ENCODE measurements around the gene MRI1.

Gene MRI1

DNA sequence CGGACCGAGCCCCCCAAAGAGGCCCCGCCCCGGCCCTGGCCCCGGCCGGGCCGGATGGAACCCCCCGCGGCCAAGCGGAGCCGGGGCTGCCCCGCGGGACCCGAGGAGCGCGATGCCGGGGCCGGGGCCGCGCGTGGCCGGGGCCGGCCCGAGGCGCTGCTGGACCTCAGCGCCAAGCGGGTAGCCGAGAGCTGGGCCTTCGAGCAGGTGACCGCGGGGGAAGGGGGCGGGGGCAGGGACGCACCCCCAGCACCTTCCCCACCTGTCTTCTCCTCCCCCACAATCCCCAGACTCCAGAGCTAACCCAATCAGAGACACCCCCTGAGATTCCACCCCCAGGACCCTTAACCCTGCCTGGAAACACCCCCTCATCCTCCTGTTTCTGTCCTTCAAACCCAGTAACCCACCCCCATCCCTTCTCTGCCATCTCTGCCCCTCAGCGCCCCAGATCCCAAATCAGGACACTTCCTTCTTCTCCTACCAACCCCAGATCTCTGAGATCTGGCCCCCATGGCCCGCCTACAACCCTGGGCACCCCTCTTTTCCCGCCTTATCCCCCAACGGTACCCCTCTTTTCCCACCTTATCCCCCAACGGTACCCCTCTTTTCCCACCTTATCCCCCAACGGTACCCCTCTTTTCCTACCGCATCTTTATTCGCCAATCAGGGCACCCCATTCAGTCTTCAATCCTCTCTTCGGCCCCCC, 31.4 kb downstream of the MRI1 start:
- peak; percentile 5 to 18 for ATAC-seq

DNA sequence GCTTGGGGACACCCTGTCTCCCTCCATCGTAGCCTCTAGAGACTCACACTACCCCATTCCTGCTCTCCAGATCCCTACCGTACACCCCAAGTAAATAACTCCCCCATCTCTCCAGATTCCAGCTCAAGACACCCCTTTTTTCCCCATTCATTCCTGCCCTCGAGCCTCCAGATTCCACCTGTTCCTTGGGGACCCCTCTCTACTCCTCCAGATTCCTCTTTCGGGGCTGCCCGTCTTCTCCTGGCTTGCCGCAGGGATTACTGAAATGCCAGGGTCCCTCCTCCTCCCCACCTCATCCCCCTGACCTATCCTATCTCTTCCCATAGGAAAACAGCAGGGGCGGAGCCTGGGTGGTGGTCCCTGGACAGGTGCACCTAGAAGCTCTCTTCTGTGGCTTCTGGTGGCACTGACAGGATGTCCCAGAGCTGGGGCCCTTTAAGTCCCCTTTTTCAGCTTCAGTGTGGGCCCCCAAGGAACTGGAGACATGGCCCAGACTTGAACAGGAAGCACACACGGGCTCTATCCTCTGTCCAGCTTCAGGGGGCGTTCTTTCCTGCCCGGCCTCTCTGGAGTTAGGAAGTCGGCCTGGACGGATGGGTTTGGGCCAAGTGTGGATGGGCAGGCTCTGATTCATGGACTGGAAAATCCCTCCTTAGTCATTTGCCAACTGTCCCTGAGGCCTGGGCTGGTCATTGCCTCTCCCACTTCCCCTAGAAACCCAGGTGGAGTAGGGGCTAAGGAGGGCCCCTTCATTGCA, 32.2 kb downstream of the MRI1 start:
- no peak for ATAC-seq

DNA sequence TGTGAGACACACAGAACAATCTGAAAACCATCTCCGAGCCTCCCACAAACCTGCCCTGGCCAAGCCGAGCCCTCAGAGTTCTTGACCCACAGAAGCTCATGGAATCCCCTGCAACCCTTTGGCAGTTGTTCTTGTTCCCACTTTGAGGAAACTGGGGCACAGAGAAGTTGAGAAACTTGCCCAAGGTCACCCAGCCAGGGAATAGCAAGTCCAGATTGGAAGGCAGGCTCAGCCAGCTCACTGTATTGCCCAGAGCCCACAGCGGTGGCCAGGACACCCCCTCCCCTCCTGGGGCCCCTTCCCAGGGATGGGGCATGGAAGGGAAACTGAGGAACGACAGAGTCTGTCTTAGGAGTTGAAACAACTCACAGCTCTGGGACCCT, 32.7 kb downstream of the MRI1 start:
- no peak for ATAC-seq

DNA sequence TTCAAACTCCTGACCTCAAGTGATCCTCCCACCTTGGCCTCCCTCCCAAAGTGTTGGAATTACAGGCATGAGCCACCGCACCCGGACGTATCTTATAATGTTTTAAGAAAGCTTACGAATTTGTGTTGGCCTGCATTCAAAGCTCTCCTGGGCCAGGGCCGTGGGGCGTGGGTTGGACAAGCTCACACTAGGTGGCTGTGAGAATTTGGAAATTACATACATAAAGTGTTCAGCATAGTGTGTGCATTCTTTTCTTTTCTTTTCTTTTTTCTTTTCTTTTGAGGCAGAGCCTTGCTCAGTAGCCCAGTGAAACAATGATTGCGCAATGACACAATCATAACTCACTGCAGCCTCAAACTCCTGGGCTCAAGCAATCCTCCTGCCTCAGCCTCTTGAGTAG, 33.5 kb downstream of the MRI1 start:
- ATAC-seq, result no peak

DNA sequence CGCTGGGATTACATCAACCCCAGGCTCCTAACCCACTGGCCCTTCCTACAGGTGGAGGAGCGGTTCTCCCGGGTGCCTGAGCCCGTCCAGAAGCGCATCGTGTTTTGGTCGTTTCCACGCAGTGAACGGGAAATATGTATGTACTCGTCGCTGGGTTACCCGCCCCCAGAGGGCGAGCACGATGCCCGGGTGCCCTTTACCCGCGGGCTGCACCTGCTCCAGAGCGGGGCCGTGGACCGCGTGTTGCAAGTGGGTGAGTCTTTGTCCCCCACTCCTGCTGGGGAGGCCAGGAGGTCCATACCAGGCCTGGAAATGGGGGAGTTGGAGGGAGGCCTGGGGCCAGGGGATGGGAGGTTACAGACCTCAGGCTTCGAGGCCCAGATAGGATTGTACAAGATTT, 35.3 kb downstream of the MRI1 start:
- ATAC-seq, result no peak

DNA sequence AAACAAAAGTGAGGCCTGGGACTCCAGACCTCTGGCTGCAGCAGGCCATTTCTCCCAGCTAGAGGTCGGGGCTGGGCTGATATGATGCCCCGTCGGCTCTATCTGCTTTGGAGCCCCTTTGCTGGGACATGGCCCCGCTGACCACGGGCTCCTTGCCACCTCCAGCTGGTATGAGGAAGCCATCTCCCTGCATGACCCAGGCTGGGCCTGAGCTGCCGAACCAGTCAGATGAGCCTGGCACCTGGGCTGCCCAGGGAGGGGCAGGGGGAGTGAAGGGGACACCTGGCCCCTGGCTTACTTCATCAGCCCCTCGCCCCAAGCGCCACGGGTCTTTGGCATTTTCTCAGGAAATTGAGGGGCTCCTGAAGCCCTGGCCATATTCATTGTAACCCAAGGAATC, 38.7 kb downstream of the MRI1 start:
- no peak for ATAC-seq

DNA sequence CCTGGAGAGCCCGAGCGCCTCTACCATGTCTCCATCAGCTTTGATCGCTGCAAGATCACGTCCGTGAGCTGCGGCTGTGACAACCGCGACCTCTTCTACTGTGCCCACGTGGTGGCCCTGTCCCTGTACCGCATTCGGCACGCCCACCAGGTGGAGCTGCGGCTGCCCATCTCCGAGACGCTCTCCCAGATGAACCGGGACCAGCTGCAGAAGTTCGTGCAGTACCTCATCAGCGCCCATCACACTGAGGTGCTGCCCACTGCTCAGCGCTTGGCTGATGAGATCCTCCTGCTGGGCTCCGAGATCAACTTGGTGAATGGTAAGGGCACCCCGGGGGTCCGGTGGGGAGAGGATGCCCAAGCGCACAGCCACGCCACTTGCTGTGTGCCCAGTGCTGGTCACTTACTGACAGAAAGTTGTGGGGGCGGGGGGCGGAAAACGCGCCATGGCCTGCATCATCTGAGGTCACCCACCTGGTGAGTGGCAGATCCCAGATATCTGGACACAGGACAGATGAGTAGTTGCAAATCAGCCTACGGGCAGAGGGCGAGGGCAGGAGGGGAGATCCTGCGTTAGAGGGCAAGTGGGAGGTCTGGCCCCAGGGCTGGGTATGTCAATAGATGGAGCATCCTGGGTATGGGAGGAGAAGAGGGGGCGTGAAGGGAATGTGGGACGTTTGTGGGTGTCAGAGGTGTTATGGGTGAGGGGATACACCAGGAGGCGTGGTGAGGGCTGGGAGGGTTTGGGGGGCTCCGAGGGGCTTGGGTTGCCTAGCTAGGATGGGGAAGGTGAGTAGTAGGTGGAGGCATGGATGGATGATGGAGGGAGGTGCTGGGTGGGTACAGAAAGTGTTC, 40.7 kb downstream of the MRI1 start:
- ATAC-seq, result no peak

DNA sequence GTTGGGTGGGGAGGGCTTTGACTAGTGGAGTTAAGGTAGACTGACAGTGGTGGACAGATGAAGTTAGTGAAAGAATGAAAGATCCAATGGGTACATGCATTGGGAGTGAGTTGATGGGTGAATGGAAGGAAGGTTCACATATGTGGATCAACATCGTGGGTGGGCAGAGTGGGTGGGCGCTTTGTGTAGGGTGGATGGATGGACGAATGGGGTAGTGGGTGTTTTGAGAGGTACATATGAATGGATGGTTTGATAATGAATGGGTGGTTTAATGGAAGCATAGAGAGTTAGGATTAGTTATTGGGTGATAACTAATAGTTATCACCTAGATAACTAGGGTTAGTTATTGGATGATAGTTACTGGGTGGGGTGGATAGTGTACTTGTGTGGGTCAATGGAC, 42.4 kb downstream of the MRI1 start:
- ATAC-seq, result no peak

DNA sequence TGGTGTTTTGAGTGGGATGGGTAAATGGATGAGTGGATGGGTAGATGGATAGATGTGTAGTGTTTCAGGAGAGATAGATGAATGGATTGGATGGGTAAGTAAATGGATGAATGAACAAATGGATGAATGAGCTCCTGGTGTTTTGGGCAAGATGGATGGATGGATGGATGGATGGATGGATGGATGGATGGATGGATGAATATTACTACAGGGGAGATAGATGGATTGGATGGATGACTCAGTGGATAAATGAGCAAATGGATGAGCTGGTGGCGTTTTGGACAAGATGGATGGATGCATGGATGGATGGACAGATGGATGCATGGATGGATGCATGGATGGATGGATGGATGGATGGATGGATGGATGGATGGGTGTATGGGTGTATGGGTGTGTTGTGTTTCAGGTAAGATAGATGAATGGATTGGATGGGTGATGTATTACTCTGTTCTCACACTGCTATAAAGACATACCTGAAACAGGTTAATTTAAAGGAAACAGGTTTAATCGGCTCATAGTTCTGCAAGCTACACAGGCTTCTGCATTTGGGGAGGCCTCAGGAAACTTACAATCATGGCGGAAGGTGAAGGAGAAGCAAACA, 43.2 kb downstream of the MRI1 start:
- no peak for ATAC-seq

DNA sequence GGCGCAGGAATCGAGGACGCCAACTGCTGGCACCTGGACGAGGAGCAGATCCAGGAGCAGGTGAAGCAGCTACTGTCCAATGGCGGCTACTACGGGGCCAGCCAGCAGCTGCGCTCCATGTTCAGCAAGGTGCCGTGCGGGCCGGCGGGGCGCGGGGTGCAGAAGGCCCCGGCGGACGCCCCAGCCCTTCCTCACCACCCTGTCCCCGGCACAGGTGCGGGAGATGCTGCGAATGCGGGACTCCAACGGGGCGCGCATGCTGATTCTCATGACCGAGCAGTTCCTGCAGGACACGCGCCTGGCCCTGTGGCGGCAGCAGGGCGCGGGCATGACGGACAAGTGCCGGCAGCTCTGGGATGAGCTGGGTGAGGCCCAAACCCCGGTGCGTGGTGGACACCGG, 44.5 kb downstream of the MRI1 start:
- no peak for ATAC-seq

DNA sequence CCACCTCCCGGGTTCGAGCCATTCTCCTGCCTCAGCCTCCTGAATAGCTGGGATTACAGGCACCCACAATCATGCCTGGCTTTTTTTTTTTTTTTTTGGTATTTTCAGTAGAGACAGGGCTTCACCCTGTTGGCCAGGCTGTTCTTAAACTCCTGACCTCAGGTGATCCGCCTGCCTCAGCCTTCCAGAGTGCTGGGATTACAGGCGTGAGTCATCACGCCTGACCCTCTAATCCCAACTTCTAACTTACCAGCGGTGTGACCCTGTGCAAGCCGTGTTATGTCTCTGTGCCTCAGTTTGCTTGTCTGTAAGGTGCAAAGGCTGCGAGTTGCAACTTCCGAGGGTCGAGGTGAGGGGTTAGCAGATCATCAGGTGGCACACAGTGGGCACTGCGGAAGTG, 48.2 kb downstream of the MRI1 start:
- ATAC-seq, result no peak

DNA sequence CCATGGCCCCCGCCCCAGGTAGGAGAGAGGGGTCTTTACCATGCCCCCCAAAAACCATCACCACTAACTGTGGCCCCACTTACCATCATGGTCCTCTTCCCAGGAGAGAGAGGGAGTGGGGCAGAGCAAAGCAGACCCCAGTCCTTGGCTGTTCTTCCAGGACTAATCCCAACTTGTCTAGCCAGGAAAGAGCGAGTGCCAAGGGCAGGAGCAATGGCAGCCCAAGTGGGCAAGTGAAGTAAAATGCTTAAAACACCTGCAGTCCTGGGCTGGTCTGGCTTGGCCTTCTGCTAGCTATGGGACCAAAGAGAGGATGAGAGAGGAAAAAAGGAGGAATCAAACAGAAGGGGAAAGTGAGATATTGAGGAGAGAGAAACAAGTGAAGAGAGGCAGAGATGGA, 48.8 kb downstream of the MRI1 start:
- no peak for ATAC-seq

DNA sequence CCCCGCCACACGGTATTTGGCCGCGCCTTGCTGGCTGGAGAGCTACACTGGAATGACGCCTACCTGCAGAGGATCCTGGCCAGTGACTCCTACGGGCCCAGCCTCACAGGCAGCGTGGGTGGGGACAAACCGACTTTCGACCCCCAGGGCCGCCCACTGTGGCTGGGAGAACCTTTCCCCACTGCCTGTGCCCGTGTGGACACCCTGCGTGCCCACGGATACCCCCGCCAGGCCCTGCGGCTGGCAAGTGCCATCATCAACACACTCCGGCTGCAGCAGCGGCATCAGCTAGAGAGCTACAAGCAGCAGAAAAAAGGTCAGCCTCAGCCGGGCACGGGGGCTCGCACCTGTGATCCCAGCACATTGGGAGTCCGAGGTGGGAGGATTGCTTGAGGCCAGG, 50.2 kb downstream of the MRI1 start:
- no peak for ATAC-seq

DNA sequence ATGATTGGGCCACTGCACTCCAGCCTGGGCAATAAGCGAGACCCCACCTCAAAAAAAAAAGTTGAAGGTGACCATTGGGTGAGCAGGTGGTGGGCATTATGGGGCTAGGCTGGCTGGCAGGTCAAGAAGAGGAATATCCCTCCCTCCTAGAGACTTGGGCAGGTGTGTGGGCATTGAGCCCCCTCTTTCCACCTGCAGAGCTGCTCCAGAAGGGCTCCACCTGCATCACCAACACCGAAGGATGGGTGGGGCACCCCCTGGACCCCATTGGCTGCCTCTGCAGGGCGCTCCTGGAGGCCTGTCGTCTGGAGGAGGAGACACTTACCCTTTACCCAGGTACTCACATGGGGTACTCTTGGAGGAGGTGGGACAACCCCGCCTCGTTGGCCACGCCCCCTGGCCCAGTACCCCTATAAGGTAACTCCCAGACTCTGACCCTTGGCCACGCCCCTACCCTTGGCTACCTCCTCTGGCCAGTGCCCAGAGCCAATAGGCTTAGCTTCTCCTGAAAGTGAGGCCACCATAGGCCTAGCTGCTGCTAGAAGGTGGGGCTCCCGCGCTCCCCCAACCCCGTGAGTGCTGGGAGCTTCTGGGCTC, 52.8 kb downstream of the MRI1 start:
- ATAC-seq, result peak; percentile 30 to 53

DNA sequence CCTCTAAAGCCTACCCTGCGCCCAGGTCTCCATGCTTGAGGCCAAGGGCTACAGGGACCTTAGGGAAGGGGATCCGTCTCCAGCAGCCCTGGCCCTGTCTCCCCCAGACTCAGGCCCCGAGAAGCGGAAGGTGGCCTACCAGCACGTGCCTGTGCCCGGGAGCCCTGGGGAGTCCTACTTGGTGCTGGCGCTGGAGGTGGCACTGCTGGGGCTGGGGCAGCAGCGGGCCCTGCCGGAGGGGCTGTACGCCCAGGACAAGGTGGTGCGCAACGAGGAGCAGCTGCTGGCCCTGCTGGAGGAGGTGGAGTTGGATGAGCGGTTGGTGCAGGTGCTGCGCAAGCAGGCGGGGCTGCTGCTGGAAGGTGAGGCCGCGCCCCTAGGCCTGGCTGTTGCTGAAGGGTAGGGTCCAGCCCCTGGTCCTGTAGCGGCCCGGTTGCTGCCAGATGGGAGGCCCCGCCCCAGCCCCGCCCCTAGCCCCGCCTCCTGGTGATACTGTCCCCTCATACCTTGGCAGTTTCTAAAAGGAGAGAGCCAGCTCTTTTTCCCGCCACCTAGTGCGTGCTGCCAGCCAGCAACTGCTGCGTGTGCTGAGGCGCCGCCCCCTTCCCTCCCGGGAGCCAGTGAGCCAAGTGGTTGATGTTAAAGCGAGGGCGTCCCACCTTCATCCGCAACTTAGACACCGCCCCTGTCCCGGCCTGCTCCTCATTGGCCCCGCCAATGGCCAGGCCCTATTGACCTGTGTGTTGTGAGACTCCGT, 53.5 kb downstream of the MRI1 start:
- ATAC-seq, result peak in 1 of 2 donors; percentile 62

DNA sequence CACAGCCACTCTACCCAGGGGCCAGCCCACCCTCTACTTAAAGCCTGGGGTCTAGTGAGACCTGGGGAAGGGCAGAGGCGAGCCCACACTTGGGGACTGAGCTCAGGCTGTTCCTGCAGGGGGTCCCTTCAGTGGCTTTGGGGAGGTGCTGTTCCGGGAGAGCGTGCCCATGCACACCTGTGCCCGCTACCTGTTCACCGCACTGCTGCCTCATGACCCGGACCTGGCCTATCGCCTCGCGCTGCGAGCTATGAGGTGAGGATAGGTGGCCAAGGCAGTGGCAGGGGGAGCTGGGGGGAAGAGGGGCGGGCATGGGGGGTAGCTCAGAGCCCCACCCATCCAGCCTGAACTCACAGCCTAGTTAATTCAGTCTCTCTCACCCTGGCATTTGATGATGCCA, 54.9 kb downstream of the MRI1 start:
- no peak for ATAC-seq

DNA sequence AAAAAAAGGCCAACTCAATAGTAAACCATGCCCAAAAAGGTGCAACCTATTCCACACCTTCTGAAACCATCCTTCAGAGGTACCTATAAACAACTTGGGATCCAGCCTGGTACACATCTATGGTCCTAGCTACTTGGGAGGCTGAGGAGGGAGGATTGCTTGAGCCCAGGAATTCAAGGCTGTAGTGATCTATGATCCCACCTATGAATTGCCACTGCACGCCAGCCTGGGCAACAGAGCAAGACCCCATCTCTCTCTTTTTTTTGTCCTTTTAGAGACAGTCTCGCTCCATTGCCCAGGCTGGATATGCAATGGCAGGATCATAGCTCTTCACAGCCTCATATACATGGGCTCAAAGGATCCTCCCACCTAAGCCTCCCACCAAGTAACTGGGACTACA, 57.0 kb downstream of the MRI1 start:
- ATAC-seq, result no peak

DNA sequence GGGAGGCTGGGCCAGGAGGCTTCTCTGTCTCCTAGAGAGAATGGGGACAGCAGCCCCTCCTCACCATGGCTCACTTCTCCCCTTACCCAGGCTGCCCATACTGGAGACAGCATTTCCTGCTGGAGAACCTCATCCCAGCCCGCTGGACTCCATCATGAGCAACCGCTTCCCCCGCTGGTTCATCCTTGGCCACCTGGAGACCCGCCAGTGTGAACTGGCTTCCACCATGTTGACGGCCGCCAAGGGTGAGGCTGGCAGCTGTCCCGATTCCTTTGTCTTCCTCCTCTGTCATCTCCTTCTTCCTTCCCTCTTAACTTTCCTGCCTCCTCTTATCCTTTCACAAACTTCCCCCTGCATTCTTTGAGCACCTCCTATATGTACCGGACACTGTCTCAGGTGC, 58.9 kb downstream of the MRI1 start:
- ATAC-seq, result no peak
